HL-60/S4 treated with retinoic acid at 250 ng/mL for 4 days and 3 days (cell line): ENCODE results near the gene AKAP13.

ENCODE experiments used
- in situ Hi-C: fragments of 300-500 bp; cut with MboI; formaldehyde crosslinking; loops from 2 replicates; pipeline ENCODE4 v1.7.0; 2022; ENCODE audit warnings: low sequenced_read_pairs

AKAP13 gene

GRCh38 chr15:85771271-85771670 is 390.9 kb downstream of the AKAP13 start:
- in situ Hi-C loops: no loop called here

- in situ Hi-C loops: no loop called here
Observed at GRCh38 chr15:85771781-85772445, 391.5 kb downstream of the AKAP13 start.

- in situ Hi-C loops: no loop called here
Observed at GRCh38 chr15:85772668-85773067, 392.3 kb downstream of the AKAP13 start.

- in situ Hi-C loops: no loop called here
Observed at GRCh38 chr15:85773249-85773648, 392.8 kb downstream of the AKAP13 start.

- in situ Hi-C loops: no loop called here
Observed at GRCh38 chr15:85773970-85774369, 393.6 kb downstream of the AKAP13 start.

- in situ Hi-C loops: no loop called here
Observed at GRCh38 chr15:85777250-85778106, 397.1 kb downstream of the AKAP13 start.

GRCh38 chr15:85778107-85778776 is 397.8 kb downstream of the AKAP13 start:
- in situ Hi-C loops: no loop called here

- in situ Hi-C loops: no loop called here
Observed at GRCh38 chr15:85779249-85779648, 398.8 kb downstream of the AKAP13 start.

GRCh38 chr15:85780225-85780985 is 400.0 kb downstream of the AKAP13 start:
- in situ Hi-C loops: no loop called here

- in situ Hi-C loops: no loop called here
Observed at GRCh38 chr15:85781099-85781498, 400.7 kb downstream of the AKAP13 start.

GRCh38 chr15:85782064-85782463 is 401.7 kb downstream of the AKAP13 start:
- in situ Hi-C loops: no loop called here

- in situ Hi-C loops: no loop called here
Observed at GRCh38 chr15:85785887-85786780, 405.7 kb downstream of the AKAP13 start.

GRCh38 chr15:85786781-85787114 is 406.3 kb downstream of the AKAP13 start:
- in situ Hi-C loops: no loop called here

- in situ Hi-C loops: no loop called here
Observed at GRCh38 chr15:85788771-85789495, 408.5 kb downstream of the AKAP13 start.

GRCh38 chr15:85789496-85789875 is 409.1 kb downstream of the AKAP13 start:
- in situ Hi-C loops: no loop called here

GRCh38 chr15:85792102-85792731 is 411.8 kb downstream of the AKAP13 start:
- in situ Hi-C loops: no loop called here

- in situ Hi-C loops: no loop called here
Observed at GRCh38 chr15:85792912-85793590, 412.6 kb downstream of the AKAP13 start.
